HG03558 (cell line): ENCODE data around the gene ST6GALNAC6.
"Not testable (repeated sequence)": the region's sequence is repeated elsewhere in the genome, so short reads cannot be mapped to it uniquely, and the experiment has no call there.

Source experiments
- ATAC-seq: cut with Tn5 transposase; IDR thresholded peaks from one replicate; pipeline ENCODE4 v1.9.1; 2021; ENCODE audit warnings: moderate number of reproducible peaks; ENCODE audit not compliant: unreplicated experiment; ENCODE audit errors: extremely low read depth

The ST6GALNAC6 gene

DNA sequence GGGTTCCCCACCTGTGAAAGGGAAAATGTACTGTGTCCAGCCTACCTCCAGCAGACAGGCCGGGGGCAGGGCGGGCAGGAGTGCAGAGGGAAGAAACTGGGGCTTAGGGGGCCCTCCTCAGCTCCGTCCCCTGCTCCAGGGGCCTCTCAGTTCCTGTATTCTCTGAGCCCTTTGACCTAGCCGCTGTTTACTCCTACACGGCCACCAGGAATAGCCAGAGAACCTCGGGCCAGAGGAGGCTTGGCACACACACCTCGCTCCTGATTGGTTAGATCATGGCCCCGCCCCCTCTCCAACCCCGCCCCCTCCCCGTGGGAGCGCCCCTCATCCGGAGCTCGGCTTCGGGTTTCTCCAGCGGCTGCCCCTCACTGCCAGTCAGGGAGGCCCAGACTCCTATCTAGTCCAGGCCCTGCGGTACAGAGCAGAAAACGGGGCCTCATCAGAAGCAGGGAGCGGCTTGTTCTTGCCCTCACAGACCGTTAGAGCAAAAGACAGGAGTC lies 2.2 kb downstream of the ST6GALNAC6 start:
- ATAC-seq = no peak

DNA sequence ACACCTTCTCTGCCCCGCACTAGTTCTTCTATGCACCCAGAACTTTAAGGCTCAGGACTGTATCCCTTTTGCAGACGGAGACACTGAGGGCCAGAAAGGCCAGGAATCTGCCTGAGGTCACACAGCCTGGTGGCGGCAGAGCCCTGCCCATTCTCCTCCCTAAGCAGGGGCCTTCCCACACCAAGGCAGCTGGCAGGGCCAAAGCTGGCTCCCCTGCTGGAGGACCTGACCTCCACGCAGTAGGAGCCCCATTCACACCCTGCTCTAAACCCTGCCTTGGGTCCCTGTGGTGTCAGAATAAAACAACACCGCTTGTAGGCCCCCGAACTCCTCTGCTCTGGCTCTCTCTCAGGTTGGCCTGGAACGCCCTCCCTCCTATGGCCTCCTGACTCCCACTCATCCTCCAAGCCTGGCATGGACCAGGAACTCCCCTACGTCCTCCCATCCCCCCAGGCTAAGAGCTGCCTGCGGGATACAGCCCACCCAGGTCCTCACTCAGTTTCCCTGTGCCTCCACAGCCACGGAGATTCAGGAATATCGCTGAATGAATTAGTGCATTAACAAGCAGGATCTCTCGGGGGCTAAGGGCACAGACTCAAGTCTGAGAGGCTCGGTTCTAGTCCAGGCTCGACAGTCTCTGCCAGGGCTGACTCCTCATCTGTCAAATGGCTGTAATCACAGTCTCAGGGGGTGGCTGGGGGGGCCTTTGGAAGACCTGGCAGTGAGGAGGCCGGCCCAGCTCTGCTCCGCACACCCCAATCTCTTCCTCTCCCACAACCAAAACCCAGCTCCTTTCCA lies 2.8 kb downstream of the ST6GALNAC6 start:
- no peak for ATAC-seq

DNA sequence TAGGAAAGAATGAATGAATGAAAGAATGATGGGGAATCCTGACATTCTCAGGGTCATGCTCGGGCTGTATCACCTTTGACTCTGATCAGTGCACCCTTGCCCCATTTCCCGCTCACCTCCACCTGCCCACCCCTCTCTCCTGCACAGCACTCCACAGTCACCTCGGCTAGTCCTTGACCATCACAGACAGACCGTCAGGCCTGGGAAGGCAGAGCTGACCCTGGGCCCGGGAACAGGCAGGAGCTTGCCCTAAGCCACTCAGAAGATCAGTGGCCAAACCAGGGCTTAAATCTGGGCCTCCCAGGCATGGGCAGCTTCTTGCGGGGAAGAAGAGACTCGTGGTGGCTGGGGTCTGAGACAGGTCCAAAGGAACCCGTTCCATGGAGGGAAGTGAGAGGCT lies 3.6 kb downstream of the ST6GALNAC6 start:
- ATAC-seq = no peak

GRCh38 chr9:127893392-127893791 lies 6.0 kb downstream of the ST6GALNAC6 start:
- no peak for ATAC-seq

- ATAC-seq = no peak
Observed at GRCh38 chr9:127892831-127893230, 6.6 kb downstream of the ST6GALNAC6 start.

- no peak for ATAC-seq
Observed at GRCh38 chr9:127890053-127890452, 9.3 kb downstream of the ST6GALNAC6 start.

DNA sequence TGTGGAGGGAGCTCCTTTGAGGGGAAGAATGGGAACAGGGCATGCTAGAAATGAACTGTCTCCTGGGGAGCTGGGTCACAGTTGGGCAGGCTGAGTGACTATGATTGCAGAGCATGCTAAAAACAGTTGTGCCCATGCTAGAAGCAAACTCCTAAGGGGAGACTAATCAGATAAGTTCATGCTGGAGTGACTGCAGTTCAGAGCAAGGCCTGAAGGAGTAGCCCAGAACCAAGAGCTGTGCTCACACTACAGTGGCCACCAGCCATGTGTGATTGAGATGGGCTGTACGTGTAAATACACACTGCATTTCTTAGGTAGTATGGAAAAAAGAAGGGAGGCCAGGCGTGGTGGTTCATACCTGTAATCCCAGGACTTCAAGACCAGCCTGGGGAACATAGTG lies 11.6 kb downstream of the ST6GALNAC6 start:
- no peak for ATAC-seq

DNA sequence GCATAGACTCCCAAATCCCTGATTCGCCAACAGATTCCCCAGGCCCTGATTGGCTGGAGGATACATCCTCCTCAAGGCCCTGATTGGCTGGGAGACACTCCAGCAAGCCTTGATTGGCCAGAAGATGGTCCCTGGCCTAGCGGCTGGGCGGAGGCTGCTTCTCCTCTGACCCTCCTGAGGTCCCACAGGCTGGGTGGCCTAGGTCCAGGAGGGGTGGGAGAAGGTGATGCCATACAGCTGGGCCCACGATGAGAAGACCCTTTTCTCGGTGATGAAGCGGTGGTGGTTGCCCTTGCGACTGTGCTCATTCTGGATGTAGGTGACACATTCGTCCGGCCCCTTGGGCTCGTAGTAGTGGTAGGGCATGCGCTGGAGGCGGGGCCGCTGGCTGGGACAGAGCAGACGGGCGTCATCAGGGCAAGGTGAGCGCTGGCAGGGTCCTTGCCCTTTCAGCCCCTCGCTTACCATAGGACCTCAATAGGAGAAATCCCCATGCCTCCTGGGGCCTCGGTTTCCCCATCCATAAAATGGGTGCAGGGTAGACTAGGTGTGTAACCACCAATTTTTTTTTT lies 12.9 kb downstream of the ST6GALNAC6 start:
- ATAC-seq = no peak

DNA sequence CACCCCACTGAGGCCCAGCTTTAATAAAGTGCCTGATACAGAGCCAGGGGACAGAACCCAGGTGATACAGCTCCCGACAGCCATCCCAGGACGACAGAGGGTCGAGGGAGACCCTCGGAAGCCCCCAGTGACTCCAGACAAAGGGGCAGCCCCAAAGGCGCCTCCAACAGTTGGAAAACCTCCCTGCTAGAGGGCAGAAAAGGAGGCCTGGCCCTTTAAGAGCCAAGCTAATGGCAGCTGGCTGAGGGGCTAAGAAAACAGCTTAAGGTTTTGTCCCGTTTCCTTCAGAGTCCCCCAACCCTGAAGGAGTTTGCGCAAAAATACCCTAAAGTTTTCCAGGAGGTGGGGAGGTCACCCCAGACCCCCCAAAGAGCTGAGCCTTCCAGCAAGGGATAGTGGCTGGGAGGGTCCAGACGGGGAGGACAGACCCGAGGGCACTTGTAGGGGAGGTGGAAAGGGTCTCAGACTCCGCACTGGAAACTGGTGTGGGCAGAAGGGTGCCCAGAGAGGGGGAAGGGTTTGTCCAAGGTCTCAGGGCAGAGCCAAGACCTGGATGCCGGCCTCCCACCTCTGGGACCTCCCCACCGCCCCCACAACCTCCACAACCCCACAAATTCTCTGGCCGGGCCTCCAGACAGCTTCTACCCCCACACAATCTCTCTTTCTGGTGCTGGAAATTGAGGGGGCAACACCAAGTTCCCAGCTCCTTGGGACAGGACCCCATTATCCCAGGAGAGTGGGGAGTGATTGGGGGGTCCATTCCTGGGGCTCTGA lies 13.7 kb downstream of the ST6GALNAC6 start:
- no peak for ATAC-seq

DNA sequence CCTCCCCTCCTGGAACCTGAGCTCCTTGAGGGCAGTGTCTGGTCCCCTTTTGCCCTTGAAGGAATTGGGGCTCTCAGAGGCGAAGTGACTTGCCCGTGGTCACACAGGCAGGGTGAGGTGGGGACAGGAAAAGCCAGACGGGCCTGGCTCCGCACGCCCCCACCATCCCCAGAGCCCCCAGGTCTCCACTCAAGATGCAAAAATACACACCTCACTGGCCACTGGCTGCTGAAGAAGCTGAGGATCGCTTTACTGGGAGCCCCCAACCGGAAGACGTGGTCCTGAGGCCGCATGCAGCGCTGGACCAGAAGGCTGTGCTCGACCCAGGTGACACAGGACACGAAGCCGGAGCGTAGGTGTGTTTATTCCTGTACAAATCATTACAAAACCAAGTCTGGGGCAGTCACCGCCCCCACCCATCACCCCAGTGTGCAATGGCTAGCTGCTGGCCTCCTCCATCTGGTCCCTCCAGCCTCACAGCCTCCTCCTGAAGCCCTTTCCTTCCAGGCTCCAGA lies 14.4 kb downstream of the ST6GALNAC6 start:
- no peak for ATAC-seq

DNA sequence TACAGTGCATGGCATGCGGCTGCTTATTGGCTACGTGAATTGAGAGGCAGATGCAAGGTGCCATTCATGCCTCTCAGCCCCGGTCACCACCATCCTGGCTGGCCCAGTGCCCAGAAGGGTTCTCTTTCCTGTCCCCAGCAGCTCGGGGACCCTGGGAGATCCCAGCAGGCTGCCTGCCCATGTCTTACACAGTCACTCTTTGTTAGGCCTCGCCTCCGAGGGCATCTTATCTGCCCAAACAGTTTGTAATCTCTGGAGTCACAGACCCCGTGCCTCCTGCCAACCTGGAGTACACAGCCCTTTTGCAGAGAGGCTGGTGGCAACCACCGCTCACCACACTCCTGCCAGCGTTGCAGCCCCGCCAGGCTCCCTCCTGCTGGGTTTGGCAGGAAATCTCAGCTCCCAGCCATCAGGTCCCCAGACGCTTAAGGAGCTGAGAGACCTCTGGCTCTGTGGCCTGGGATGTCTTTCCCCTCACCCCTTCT lies 14.9 kb downstream of the ST6GALNAC6 start:
- no peak for ATAC-seq

DNA sequence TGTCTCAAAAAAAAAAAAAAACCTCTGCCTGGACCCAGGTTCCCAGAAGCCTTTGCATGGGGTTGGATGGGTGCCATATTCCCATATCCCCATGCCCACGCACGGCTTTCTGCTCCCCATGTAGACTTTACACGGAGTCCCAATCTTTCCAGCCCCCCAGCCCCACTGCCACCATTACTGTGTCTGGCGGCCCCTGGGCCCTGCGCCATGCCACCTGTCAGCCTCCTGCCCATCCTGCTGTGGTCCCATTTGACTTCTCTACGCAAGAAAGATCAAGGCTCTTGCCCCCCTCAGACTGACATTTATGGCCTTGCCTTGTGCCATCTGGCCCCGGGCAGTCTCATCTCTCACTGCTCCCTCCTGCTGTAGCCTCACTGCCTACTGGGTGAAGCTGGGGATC lies 15.4 kb downstream of the ST6GALNAC6 start:
- ATAC-seq = no peak

- ATAC-seq = not testable (repeated sequence)
Observed at GRCh38 chr9:127881715-127882114, 17.7 kb downstream of the ST6GALNAC6 start.

DNA sequence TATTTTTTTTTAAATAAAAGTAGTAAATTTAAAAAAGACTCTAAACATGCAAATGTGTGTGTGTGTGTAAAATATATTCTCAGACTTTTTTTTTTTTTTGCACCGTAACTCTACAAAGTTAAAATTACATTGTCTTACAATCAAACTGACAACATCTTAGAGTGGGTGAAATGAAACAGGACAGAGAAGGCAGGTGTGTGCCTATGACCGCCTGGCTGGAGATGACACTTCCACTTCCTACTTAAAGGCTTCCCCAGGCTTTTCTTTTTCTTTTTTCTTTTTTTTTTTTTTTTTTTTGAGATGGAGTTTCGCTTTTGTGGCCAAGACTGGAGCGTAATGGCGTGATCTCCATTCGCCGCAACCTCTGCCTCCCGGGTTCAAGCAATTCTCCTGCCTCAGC lies 19.3 kb downstream of the ST6GALNAC6 start:
- no peak for ATAC-seq

GRCh38 chr9:127878652-127879390 lies 20.6 kb downstream of the ST6GALNAC6 start:
- ATAC-seq = no peak

- no peak for ATAC-seq
Observed at GRCh38 chr9:127878001-127878651, 21.3 kb downstream of the ST6GALNAC6 start.

DNA sequence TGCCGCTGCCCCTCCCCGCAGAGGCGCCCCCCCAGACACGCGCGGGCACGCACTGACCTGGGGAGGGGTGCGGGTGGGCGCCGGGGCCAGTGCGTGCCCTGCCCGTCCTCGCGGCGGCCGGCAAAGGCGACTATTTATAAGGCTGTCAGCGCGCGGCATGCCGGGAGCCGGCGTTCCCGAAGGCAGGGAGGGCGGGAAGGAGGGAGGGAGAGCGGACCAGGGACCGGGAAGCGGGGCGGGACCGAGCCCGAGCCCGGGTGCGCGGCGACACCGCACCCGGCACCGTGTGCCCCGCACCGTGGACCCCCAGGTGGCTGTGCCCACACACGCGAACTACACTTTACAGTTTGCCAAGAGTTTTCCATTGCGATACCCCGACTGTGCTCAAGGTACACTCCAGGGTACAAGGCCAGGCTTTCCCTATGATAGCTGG lies 21.8 kb downstream of the ST6GALNAC6 start, which contains the start of gene AK1:
Gene AK1, minus strand, starts transcription at position 110 of the 433 bp plus-strand sequence. CDS start 3,058 bp downstream, outside the sequence.
- ATAC-seq = no peak

- no peak for ATAC-seq
Observed at GRCh38 chr9:127876764-127877562, 22.4 kb downstream of the ST6GALNAC6 start.
